Stimulated activated CD8-positive, alpha-beta memory T cell treated with anti-CD3 and anti-CD28 coated beads, Interleukin-7, amount 100 ng/mL, for 1 hour (primary cell): ENCODE results near the gene FXYD3.
A peak's percentile ranks its signal among the peaks of the same experiment; 100 is the strongest.
"Not testable (repeated sequence)": the region's sequence is repeated elsewhere in the genome, so short reads cannot be mapped to it uniquely, and the experiment has no call there.

Source experiments
- DNase-seq, 2 donors: peaks; one replicate each; pipeline ENCODE4 v3.0.0-alpha.2; 2020; ENCODE audit warnings: low read depth in 2 of 2

The FXYD3 gene

GRCh38 chr19:35125270-35125717 lies 9.7 kb downstream of the FXYD3 start:
- DNase-seq, result no peak

DNA sequence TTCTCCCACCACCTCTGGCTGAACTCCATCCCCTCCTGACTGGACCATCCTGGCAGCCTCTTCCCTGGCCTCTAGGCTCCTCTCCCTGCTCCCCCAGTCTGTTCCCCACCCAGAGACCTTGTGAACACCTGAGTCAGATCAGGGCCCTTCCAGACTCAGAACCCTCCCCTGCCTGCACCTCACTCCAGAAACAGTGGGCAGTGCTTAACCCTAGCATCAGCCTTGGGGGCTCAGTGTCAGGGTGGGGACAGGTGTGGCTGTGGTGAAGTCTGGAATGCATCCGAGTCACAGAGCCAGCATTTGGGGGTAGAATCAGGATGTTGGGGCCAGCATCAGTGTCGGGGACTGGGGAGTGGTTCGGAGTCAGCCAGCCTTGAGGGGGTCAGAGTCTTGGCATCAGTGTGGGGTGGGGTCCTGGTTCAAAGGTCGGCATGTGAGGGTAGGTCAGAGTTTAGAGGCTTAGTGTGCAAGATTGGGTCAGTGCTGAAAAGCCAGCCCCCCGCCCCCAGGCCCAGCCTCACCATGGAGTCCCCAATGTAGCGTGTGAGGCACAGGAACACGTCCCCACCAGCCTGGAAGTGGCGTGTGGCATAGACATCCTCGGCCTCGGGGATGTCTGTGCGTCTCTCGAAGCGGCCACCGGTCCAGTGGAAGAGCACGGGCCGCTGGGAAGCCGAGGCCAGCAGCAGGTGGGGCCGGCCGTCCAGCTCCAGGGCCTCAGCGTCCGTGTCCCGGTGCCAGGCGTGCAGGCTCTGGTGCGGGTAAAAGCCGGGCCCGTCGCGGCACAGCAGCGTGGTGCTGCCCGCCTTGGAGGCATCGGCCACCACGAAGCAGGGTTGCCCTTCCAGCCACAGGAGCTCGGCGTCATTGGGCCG lies 10.4 kb downstream of the FXYD3 start:
- no peak for DNase-seq

DNA sequence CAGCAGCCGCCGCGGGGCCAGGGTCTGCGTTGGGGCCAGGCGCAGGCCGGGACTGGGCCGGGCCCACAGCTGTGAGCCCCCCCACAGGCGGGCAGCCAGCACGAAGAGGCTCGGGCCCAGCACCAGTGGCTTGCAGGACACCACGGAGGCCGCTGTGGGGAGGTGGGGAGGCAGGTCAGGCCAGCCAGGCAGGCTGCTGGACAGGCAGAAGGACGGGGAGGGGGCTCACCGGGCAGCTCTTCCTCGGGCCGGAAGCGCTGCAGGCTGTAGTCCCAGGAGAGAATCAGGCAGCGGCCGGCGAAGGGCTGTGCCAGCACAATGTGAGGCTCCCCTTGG lies 11.0 kb downstream of the FXYD3 start:
- DNase-seq, result no peak

- DNase-seq, result no peak
Observed at GRCh38 chr19:35127871-35128270, 12.2 kb downstream of the FXYD3 start.

- no peak for DNase-seq
Observed at GRCh38 chr19:35128398-35129057, 12.9 kb downstream of the FXYD3 start.

DNA sequence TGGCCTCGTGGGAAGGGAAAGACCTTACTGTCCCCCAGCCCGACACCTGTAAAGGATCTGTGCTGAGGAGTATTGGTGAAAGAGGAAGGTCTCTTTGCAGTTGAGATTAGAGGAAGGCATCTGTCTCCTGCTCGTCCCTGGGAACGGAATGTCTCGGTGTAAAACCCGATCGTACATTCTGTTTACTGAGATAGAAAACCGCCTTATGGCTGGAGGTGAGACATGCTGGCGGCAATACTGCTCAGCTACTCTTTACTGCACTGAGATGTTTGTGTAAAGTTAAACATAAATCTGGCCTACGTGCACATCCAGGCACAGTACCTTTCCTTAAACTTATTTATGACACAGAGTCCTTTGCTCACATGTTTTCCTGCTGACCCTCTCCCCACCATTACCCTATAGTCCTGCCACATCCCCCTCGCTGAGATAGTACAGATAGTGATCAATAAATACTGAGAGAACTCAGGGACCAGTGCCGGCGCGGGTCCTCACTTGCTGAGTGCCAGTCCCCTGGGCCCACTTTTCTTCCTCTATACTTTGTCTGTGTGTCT lies 14.2 kb downstream of the FXYD3 start:
- DNase-seq, result not testable (repeated sequence)

DNA sequence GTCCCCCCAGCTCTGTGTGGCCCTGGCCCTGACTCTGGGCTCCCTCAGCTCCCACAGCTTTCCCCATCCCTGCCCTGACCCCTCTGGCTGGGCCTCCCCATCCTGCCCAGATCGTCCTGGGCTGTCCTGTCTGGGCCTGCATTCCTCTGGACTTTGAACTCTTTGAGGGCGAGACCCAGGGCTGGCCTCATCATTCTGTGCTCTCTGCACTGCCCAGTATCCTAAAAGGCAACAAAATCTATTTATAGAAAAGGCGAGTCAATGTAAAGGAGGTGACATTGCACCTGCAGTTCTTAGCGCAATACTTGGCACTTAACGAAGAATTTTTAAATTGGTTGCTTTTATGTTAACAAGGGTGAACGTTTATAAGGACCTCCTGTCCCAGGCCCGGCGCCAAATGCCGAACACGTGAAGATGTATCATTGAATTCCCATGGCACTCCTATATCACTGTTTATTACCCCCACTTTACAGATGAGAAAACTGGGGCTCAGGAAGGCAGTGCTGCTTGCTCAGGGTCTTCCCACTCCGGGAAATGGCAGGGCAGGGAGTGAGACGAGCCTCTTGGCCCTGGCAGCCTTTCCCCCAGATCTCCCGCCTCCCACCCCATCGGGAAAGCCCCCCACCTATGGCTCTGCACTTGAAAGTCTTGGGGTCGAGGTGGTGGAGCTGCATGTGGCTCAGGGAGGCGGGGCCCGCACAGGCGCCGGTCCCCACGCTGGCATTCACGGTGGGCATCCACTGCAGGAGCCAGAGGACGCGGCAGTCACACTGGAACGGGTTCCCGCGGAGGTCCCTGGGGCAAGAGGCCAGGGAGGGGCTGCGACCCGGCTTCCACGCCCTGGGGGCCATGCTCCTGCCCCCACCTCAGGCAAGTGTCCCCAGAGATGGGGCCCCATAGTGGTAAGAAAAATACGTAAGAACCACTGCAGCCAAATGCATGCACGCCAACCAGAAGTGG lies 15.4 kb downstream of the FXYD3 start:
- DNase-seq, result no peak

DNA sequence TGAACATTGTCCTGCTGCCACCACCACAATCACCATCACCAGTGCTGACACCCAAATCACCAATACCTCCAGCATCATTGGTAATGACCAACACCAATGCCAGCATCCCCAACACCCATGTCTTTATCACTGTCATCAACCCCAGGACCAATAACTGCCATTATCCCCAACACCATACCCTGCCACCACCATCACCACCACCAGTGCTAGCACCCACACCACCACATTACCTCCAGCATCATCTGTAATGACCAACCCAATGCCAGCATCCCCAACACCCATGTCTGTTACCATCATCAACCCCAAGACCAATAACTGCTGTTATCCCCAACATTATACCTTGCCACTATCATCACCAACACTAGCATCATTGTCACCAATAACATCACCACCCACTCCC lies 16.6 kb downstream of the FXYD3 start:
- DNase-seq, result no peak

DNA sequence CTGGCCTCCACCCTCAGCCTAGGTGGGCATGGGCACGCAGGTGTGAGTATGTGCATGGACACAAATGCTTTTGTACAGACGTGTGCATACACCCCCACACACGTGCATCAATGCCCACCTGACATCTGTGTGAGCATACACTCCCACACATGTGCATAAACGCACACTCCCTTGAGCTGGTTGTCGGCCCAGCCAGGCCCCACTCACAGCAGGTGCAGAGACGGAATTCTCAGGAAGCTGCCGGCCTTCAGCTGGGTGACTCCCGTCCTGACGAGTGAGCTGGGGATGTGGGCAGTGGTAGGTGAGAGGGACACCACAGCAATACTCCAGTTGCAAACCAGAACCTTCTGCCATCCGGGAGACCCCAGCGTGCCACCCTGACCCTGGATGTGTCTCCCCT lies 18.2 kb downstream of the FXYD3 start:
- no peak for DNase-seq

- no peak for DNase-seq
Observed at GRCh38 chr19:35134601-35135242, 19.1 kb downstream of the FXYD3 start, which contains the start of gene LGI4. TSS of gene LGI4 (minus strand) at chr19:35135059. CDS start at chr19:35134680, 379 bp downstream.

DNA sequence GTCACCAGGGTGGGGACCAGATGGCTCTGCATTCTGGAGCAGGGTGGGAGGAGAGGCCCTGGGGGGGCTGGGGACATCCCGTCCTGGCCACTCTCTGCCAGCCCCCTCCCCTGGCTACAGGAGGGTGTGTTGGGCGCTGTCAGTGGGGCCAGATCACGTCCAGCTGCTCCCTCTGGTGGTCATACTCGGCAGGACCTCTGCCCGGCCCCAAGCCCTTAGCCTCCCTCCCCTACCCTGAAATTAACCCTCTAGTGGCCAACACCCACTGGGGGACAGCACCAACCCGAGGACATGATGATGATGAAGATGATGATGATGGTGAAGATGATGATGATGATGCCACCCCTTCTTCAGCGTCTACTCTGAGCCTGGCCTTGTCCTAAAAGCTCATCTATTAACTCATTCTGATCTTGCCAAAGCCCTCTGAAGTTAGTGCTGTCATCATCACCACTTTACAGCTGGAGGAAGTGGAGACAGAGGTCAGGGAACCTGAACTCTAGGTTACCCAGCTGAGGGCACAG lies 19.8 kb downstream of the FXYD3 start:
- DNase-seq, result peak in 1 of 2 donors; percentile 43

DNA sequence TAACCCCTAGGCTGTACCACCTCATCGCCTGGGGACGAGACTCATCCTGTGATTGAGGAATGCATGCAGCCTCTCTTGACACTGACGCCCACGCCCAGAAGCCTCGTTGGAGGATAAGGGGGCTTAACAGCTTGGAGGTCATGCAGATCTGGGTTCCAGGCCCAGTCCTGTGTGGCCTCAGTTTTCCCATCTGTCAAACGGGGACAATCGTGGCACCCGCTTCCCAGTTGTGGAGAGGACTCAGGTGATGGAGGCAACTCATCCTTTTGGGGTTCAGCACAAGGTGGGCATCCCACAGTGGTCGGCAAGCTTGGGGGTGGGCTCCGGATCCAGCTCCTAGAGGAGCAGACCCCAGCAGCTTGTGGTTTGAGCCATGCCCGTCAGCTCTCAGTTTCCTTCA lies 20.6 kb downstream of the FXYD3 start:
- no peak for DNase-seq

GRCh38 chr19:35136977-35137702 lies 21.5 kb downstream of the FXYD3 start:
- DNase-seq, result no peak

- DNase-seq, result no peak
Observed at GRCh38 chr19:35138305-35138892, 22.8 kb downstream of the FXYD3 start, which contains the start of gene FXYD1. TSS of gene FXYD1 (plus strand) at chr19:35138824. CDS start at chr19:35140080, 1,256 bp downstream.

GRCh38 chr19:35140207-35140961 lies 24.8 kb downstream of the FXYD3 start:
- no peak for DNase-seq

- peak; percentile 84 to 91 for DNase-seq
Observed at GRCh38 chr19:35140962-35141836, 25.6 kb downstream of the FXYD3 start.

DNA sequence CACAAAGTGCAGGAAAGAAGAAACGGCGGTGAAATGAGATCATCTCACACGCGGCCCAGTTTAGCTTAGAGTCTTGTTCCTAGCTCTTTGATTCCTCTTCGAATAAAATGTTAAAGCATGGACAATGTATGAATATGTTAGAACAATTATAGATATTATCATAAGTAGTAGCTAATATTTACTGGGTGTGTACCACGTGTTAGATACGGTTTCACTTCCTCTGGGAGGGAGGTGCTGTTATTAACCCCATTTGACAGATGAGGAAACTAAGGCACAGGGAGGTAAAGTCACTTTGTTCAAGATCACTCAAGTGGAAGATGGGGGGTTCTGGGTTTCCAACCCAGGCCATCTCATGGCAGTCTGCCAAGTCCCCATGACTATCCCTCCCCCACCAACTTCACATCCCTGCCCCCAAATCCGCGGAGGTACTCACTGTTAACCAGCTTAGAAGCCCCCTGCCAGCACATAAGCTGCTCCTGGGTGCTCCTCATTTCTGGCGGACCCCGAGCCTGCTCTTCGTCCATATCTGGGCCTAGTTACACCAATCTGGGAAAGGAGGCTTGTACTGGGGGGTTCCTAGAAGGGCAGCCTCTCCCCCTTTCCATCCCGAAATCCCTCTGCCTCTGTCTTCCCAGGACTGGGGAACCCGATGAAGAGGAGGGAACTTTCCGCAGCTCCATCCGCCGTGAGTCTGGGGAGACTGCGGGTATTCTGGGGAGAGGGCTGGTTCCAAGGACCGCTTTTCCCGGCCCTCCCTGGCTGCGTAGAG lies 26.4 kb downstream of the FXYD3 start:
- no peak for DNase-seq
